Measurements from ENCODE around the gene CACNA1S.

CACNA1S gene

DNA sequence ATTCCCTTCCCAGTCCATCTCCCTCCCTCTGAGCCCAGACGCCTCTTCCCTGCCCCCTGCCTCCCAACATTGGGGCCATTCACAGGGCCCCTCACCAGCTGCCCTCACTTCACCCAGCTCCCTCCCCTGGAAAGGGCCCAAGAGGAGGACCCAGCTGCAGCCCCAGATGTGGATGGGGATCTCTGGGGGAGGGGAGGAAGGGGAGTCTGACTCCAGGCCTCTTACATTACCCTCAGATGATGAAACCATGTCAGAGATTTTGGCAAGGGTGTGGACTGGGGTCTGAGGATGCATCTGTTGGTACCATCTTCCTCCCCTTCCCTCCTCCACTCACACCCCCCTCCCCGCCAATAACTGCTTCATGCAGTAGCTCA lies 87.6 kb downstream of the CACNA1S start:
- peak overlapping the region; percentile 58 for H3K4me3 ChIP-seq (ENCODE audit: low read depth, low read length)
- peak; percentile 41 for DNase-seq
- TF ChIP-seq, protein P1, sequence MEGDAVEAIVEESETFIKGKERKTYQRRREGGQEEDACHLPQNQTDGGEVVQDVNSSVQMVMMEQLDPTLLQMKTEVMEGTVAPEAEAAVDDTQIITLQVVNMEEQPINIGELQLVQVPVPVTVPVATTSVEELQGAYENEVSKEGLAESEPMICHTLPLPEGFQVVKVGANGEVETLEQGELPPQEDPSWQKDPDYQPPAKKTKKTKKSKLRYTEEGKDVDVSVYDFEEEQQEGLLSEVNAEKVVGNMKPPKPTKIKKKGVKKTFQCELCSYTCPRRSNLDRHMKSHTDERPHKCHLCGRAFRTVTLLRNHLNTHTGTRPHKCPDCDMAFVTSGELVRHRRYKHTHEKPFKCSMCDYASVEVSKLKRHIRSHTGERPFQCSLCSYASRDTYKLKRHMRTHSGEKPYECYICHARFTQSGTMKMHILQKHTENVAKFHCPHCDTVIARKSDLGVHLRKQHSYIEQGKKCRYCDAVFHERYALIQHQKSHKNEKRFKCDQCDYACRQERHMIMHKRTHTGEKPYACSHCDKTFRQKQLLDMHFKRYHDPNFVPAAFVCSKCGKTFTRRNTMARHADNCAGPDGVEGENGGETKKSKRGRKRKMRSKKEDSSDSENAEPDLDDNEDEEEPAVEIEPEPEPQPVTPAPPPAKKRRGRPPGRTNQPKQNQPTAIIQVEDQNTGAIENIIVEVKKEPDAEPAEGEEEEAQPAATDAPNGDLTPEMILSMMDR (IDR thresholded peaks at IDR 0.05; ENCODE audit: low read depth, low read length), result no peak
- no peaks in the 10 kb centered on the region for H3K27me3 ChIP-seq (ENCODE audit: insufficient read depth, low read depth, severe bottlenecking)
- H3K27ac ChIP-seq, result peak overlapping the region; percentile 89
- peaks cover 27% of the 10 kb centered on the region for H3K36me3 ChIP-seq
- H3K9me3 ChIP-seq (ENCODE audit: severe bottlenecking), result no peaks in the 10 kb centered on the region

DNA sequence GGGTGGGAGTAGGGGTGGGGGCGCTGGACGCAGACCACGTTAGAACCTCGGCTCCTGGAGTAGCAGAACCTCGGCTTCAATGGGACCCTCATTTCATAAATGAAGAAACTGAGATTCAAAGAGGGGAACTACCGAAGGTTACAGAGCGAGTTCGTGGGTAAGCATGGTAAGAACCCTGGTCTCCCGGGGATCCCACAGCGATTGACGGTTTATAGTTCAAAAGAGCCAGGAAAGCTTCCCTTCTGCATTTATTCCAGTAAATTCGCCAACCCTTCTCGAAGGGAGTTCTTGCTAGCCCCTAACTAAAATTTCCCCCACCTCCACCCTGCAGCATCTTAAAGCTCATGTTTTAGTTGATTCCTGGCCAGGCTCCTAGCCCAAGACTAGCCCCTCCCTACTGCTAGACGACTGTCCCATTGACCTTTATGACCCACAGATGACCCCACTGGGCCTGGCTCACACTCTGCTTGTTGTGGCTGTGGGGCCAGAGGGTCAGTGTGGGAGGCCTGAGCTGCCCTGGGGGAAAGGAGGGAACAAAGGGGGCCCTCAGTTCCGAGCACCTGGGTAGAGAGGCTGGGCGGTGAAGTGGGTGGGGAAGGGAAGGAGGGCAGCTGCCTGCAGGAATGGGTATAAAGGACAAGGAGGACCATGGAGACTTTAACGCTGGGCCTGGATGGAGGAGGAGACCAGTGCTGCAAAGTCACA lies 88.2 kb downstream of the CACNA1S start:
- TF ChIP-seq, protein P1 (IDR thresholded peaks at IDR 0.05; ENCODE audit: low read depth, low read length), result no peak
- Histone ChIP-seq H3K4me3 (ENCODE audit: low read depth, low read length) (peak overlapping the region; percentile 58), H3K9me3 (ENCODE audit: severe bottlenecking) (no peaks in the 10 kb centered on the region), H3K36me3 (peaks cover 27% of the 10 kb centered on the region), H3K27ac (peak overlapping the region; percentile 89), H3K27me3 (ENCODE audit: insufficient read depth, low read depth, severe bottlenecking) (no peaks in the 10 kb centered on the region)
- peak; percentile 43 for DNase-seq

DNA sequence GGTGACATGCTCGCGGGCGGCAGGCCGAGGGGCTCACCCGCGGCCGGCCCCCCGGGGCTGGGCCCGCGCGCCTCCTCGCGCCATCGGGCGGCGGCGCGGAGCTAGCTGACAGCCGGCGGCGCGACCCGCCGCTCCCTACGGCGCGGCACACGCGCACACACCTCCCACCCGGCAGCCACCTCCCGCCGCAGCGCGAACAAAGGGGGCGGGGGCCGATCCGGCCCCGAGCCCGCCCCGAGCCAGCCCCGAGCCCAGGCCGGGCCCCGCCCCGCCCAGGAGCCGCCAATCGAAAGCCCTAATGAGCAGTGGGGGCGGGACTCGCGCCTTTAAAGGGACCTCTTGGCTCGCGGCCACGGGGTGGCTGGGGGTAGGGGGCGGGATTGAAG lies 88.7 kb downstream of the CACNA1S start, which contains the start of gene KIF21B:
Gene KIF21B, minus strand, starts transcription at position 198 of the 386 bp plus-strand sequence. CDS start 331 bp downstream, outside the sequence.
- TF ChIP-seq, protein P1 (IDR thresholded peaks at IDR 0.05; ENCODE audit: low read depth, low read length), result no peak
- Histone ChIP-seq H3K36me3 (peaks cover 29% of the 10 kb centered on the region), H3K4me3 (ENCODE audit: low read depth, low read length) (peak within 1 kb of the TSS; percentile 70), H3K27ac (peak within 1 kb of the TSS; percentile 98), H3K9me3 (ENCODE audit: severe bottlenecking) (no peaks in the 10 kb centered on the region), H3K27me3 (ENCODE audit: insufficient read depth, low read depth, severe bottlenecking) (no peaks in the 10 kb centered on the region)
- peak; percentile 100 for DNase-seq

DNA sequence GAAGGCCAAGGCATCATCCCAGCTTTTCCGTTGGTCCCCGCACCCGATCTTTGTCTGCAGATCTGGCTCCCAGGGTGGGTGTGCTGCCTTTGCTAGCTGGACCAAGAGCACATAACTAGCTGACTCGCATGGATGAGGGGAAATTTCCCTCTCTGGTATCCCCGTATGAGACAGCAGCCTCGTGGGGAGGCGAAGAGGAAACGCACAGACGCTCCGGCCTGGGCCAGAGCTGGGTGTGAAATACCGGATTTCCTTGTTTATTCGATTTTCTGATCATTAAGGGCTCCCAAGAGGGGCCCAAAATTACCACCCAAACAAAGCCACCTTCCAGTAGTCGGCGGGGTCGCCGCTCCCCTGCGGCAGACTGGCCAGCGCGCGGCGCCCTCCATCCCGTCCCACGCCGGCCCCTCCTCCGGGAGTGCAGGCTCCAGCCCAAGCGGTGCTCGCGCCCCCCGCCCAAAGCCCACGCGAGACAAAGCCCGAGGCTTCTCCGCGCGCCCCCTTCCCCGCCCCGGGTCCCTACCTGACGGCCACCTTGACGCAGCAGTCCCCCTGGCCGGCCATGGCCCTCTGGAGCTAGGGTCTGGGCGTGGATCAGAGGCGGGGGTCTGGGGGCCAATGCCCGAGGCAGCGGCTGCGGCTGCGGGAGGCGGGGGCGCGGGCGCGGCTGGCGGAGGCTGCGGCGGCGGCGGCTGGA lies 89.3 kb downstream of the CACNA1S start:
- peak; percentile 75 for DNase-seq
- TF ChIP-seq, protein P1 (IDR thresholded peaks at IDR 0.05; ENCODE audit: low read depth, low read length), result peak; percentile 64

DNA sequence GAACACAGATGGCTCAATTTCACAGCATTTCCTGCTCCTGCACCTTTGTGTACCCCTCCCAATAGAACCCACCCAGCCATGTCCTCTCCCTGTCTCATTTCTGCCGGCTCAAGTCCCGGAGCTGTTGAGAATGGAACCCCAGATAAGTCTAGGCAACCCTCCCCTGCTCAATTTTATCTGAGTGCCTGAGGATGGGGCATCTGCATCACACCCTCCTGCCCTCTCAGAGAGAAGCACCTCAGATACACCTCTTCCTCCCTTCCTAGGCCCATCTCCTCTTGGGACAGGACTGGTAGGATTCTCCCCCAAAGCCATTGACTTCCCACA lies 89.8 kb downstream of the CACNA1S start:
- peak overlapping the region; percentile 98 for H3K27ac ChIP-seq
- H3K27me3 ChIP-seq (ENCODE audit: insufficient read depth, low read depth, severe bottlenecking), result no peaks in the 10 kb centered on the region
- peaks cover 31% of the 10 kb centered on the region for H3K36me3 ChIP-seq
- H3K9me3 ChIP-seq (ENCODE audit: severe bottlenecking), result no peaks in the 10 kb centered on the region
- no peak for DNase-seq
- H3K4me3 ChIP-seq (ENCODE audit: low read depth, low read length), result peak overlapping the region; percentile 70
- TF ChIP-seq, protein P1 (IDR thresholded peaks at IDR 0.05; ENCODE audit: low read depth, low read length), result no peak

More for the DNA sequence above, 89.3 kb downstream of the CACNA1S start:
- Histone ChIP-seq H3K27me3 (ENCODE audit: insufficient read depth, low read depth, severe bottlenecking) (no peaks in the 10 kb centered on the region), H3K36me3 (peaks cover 30% of the 10 kb centered on the region), H3K27ac (peak overlapping the region; percentile 98), H3K9me3 (ENCODE audit: severe bottlenecking) (no peaks in the 10 kb centered on the region), H3K4me3 (ENCODE audit: low read depth, low read length) (peak overlapping the region; percentile 70)
